Chondrocyte (in vitro differentiated cells): ENCODE data around the gene PTPRN2. TPM values are rescaled to one million over a fixed set of nuclear protein-coding genes. Genes with fewer than 3 reads are reported as not detected.

Experiments used
- DNase-seq: peaks from one replicate; pipeline ENCODE4 v3.0.0; 2021; ENCODE audit warnings: mixed read lengths, low spot score
- H3K27ac Mint-ChIP-seq: one replicate; pipeline ENCODE4 v1.8.0; 2021; ENCODE audit warnings: mild to moderate bottlenecking, moderate library complexity, mixed read lengths; ENCODE audit not compliant: unreplicated experiment
- H3K27me3 Mint-ChIP-seq: 2 replicates; pipeline ENCODE4 v1.8.0; 2021; ENCODE audit warnings: low read depth, mixed read lengths
- H3K36me3 Mint-ChIP-seq: 2 replicates; pipeline ENCODE4 v1.8.0; 2021; ENCODE audit warnings: low read depth, mixed read lengths
- H3K4me1 Mint-ChIP-seq: 2 replicates; pipeline ENCODE4 v1.8.0; 2021; ENCODE audit warnings: low read depth, mild to moderate bottlenecking, mixed read lengths
- H3K4me3 Mint-ChIP-seq: one replicate; pipeline ENCODE4 v1.8.0; 2021; ENCODE audit warnings: mild to moderate bottlenecking, moderate library complexity, mixed read lengths; ENCODE audit not compliant: unreplicated experiment
- H3K9me3 Mint-ChIP-seq: 2 replicates; pipeline ENCODE4 v1.8.0; 2021; ENCODE audit warnings: low read depth, mixed read lengths
- CTCF ChIP-seq: fragments of 200-600 bp; sonication (generic); IDR thresholded peaks from 2 replicates; pipeline ENCODE4 v1.5.0; 2021; ENCODE audit warnings: antibody characterized with exemption, mild to moderate bottlenecking, moderate library complexity
- total RNA-seq: library from RNA; stranded (reverse); gene quantifications from 3 replicates; pipeline ENCODE4 v1.2.1, GENCODE V29; 2021

PTPRN2 gene
- total RNA-seq, 1 donor from 2014 or later: 0.30 TPM

GRCh38 chr7:158123214-158123613 is 464.4 kb downstream of the PTPRN2 start:
- no peak overlapping the region for H3K27ac Mint-ChIP-seq
- H3K4me3 Mint-ChIP-seq: no peak overlapping the region
- no peak for DNase-seq
- H3K27me3 Mint-ChIP-seq: no peaks in the 10 kb centered on the region
- TF ChIP-seq CTCF: no peak
- no peaks in the 10 kb centered on the region for H3K4me1 Mint-ChIP-seq
- no peaks in the 10 kb centered on the region for H3K36me3 Mint-ChIP-seq
- peaks cover 52% of the 10 kb centered on the region for H3K9me3 Mint-ChIP-seq

GRCh38 chr7:158121441-158122045 is 466.1 kb downstream of the PTPRN2 start:
- H3K27me3 Mint-ChIP-seq: no peaks in the 10 kb centered on the region
- TF ChIP-seq CTCF: no peak
- peaks cover 67% of the 10 kb centered on the region for H3K9me3 Mint-ChIP-seq
- no peak overlapping the region for H3K27ac Mint-ChIP-seq
- H3K4me1 Mint-ChIP-seq: no peaks in the 10 kb centered on the region
- H3K36me3 Mint-ChIP-seq: no peaks in the 10 kb centered on the region
- no peak for DNase-seq
- no peak overlapping the region for H3K4me3 Mint-ChIP-seq

- H3K4me3 Mint-ChIP-seq: no peak overlapping the region
- no peak for TF ChIP-seq CTCF
- H3K9me3 Mint-ChIP-seq: peaks cover 71% of the 10 kb centered on the region
- H3K27me3 Mint-ChIP-seq: no peaks in the 10 kb centered on the region
- peak; percentile 59 for DNase-seq
- H3K36me3 Mint-ChIP-seq: no peaks in the 10 kb centered on the region
- no peaks in the 10 kb centered on the region for H3K4me1 Mint-ChIP-seq
- no peak overlapping the region for H3K27ac Mint-ChIP-seq
Measured at GRCh38 chr7:158120716-158121115, 466.9 kb downstream of the PTPRN2 start.

GRCh38 chr7:158120316-158120715 is 467.3 kb downstream of the PTPRN2 start:
- Mint-ChIP-seq H3K4me3 (no peak overlapping the region), H3K9me3 (peaks cover 73% of the 10 kb centered on the region), H3K4me1 (no peaks in the 10 kb centered on the region), H3K27me3 (no peaks in the 10 kb centered on the region), H3K36me3 (no peaks in the 10 kb centered on the region), H3K27ac (no peak overlapping the region)
- TF ChIP-seq CTCF: no peak
- DNase-seq: no peak

GRCh38 chr7:158117341-158118222 is 470.0 kb downstream of the PTPRN2 start:
- no peak for TF ChIP-seq CTCF
- H3K27me3 Mint-ChIP-seq: no peaks in the 10 kb centered on the region
- H3K4me1 Mint-ChIP-seq: no peaks in the 10 kb centered on the region
- no peak overlapping the region for H3K4me3 Mint-ChIP-seq
- no peak for DNase-seq
- no peaks in the 10 kb centered on the region for H3K36me3 Mint-ChIP-seq
- peaks cover 74% of the 10 kb centered on the region for H3K9me3 Mint-ChIP-seq
- no peak overlapping the region for H3K27ac Mint-ChIP-seq
